ENCODE measurements around the gene KIZ. TPM values are rescaled to one million over a fixed set of nuclear protein-coding genes. Genes with fewer than 3 reads are reported as not detected.

KIZ gene
- total and polyA plus RNA-seq, 2 experiments from 2014 or later: 13.5 to 15.4 TPM

DNA sequence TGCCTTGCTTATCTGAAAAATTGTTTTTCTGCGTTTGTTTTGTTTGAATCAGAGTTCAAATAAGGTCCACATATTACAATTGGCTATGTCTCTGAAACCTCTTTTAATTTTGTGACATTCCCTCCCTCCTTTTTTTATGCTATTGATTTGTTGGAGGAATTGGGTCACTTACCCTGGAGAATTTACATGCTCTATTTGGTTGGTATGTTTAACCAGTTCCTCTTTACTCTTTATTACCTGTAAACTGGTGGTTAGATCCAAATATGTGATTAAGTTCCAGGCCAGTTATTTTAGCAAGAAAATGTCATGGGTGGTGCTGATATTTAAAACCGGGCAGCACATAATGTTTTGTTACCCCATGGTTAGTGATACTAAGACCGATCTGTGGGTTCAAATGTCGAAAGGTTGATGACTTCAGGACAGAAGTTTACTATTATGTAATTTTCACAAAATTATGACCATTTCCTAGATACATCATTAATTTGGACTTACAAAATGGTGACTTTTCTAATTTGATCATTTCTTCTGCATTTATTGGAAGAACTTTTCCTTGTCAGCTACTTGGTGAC lies 77.3 kb downstream of the KIZ start:
- no peaks in the 10 kb centered on the region for H3K9me2 ChIP-seq (replicated peaks; ENCODE audit: insufficient read depth)
- 89% methylated on average over 4 of the region's 4 CpGs for WGBS (ENCODE audit: low lambda C conversion rate, missing lambda C conversion rate)
- H3K4me1 ChIP-seq (ENCODE audit: insufficient read depth): no peaks in the 10 kb centered on the region
- TF ChIP-seq EZH2 (IDR thresholded peaks at IDR 0.05; ENCODE audit: borderline replicate concordance) (no peak), EZH2phosphoT487 (IDR thresholded peaks at IDR 0.05; ENCODE audit: low read depth, severe bottlenecking, unreplicated experiment) (no peak), CTCF (IDR thresholded peaks at IDR 0.05; ENCODE audit: poor library complexity) (no peak)
- H2AFZ ChIP-seq: no peak overlapping the region
- DNase-seq (ENCODE audit: low spot score): no peak
- no peak overlapping the region for H3K4me3 ChIP-seq
- H4K20me1 ChIP-seq (ENCODE audit: insufficient read depth, poor library complexity, severe bottlenecking): no peaks in the 10 kb centered on the region
- no peaks in the 10 kb centered on the region for H3K36me3 ChIP-seq (replicated peaks; ENCODE audit: insufficient read depth, low read depth)
- H3K4me2 ChIP-seq: no peak overlapping the region
- H3K27me3 ChIP-seq: no peaks in the 10 kb centered on the region
- no peaks in the 10 kb centered on the region for H3K79me2 ChIP-seq
- H3K9me3 ChIP-seq (ENCODE audit: low read depth): no peaks in the 10 kb centered on the region
- no peak overlapping the region for H3K27ac ChIP-seq

DNA sequence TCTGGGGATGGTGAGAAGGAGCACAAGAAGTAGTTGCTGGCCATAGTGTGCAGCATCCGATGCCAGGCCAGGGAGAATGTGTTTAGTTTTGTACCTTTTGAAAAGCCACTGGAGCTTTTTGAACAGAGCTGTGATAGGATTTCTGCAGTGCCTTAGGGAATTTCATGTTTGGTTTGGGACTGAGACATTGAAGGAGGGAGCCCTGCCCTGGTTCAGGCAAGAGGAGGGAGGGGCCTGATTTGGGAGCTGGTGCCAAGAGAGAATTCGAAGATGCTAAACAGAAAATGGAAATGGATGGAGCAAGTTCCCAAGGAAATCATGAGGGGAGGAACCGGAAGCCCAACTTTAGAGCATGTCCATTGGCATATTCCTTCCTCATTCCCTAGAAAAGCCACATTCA lies 80.7 kb downstream of the KIZ start:
- Histone ChIP-seq H3K9me2 (replicated peaks; ENCODE audit: insufficient read depth) (no peaks in the 10 kb centered on the region), H3K4me1 (ENCODE audit: insufficient read depth) (no peaks in the 10 kb centered on the region), H3K4me2 (no peak overlapping the region), H3K4me3 (no peak overlapping the region), H2AFZ (no peak overlapping the region), H3K9me3 (ENCODE audit: low read depth) (no peaks in the 10 kb centered on the region), H3K27me3 (no peaks in the 10 kb centered on the region), H4K20me1 (ENCODE audit: insufficient read depth, poor library complexity, severe bottlenecking) (no peaks in the 10 kb centered on the region), H3K36me3 (replicated peaks; ENCODE audit: insufficient read depth, low read depth) (no peaks in the 10 kb centered on the region), H3K27ac (no peak overlapping the region), H3K79me2 (no peaks in the 10 kb centered on the region)
- TF ChIP-seq CTCF (IDR thresholded peaks at IDR 0.05; ENCODE audit: poor library complexity): no peak
- no peak for DNase-seq (ENCODE audit: low spot score)
- 92% methylated on average over 3 of the region's 3 CpGs for WGBS (ENCODE audit: low lambda C conversion rate, missing lambda C conversion rate)

- TF ChIP-seq EZH2 (IDR thresholded peaks at IDR 0.05; ENCODE audit: borderline replicate concordance) (no peak), CTCF (IDR thresholded peaks at IDR 0.05; ENCODE audit: poor library complexity) (no peak), EZH2phosphoT487 (IDR thresholded peaks at IDR 0.05; ENCODE audit: low read depth, severe bottlenecking, unreplicated experiment) (no peak)
- Histone ChIP-seq H3K79me2 (no peaks in the 10 kb centered on the region), H3K4me3 (no peak overlapping the region), H3K9me3 (ENCODE audit: low read depth) (no peaks in the 10 kb centered on the region), H3K4me1 (ENCODE audit: insufficient read depth) (no peaks in the 10 kb centered on the region), H2AFZ (no peak overlapping the region), H3K27ac (no peak overlapping the region), H3K27me3 (no peaks in the 10 kb centered on the region), H3K4me2 (no peak overlapping the region), H3K36me3 (replicated peaks; ENCODE audit: insufficient read depth, low read depth) (no peaks in the 10 kb centered on the region), H3K9me2 (replicated peaks; ENCODE audit: insufficient read depth) (no peaks in the 10 kb centered on the region), H4K20me1 (ENCODE audit: insufficient read depth, poor library complexity, severe bottlenecking) (no peaks in the 10 kb centered on the region)
- DNase-seq (ENCODE audit: low spot score): no peak
- WGBS (ENCODE audit: low lambda C conversion rate, missing lambda C conversion rate): 16% methylated on average over 3 of the region's 3 CpGs
Measured at GRCh38 chr20:21208999-21209398, 83.1 kb downstream of the KIZ start.

DNA sequence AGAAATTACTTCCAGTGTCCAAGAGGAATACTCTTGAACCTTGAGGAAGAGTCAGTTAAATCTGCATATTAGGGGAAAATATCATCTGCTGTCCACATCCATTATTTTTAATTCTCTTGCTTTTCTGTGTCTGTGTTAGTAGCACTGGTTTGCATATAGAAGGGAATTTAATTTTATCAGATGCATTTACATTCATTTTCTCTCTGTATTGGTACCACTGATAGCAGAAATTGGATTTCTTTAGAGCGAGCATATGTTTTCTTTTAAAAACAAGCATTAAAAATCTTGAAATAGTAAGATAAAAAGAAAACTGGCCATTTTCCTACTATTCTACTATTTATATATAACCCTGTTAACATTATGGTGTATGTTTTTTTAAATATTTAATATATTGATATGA lies 83.8 kb downstream of the KIZ start:
- H3K79me2 ChIP-seq: no peaks in the 10 kb centered on the region
- no peaks in the 10 kb centered on the region for H3K9me2 ChIP-seq (replicated peaks; ENCODE audit: insufficient read depth)
- no peak overlapping the region for H3K4me3 ChIP-seq
- H4K20me1 ChIP-seq (ENCODE audit: insufficient read depth, poor library complexity, severe bottlenecking): no peaks in the 10 kb centered on the region
- H2AFZ ChIP-seq: no peak overlapping the region
- no peak overlapping the region for H3K4me2 ChIP-seq
- WGBS (ENCODE audit: low lambda C conversion rate, missing lambda C conversion rate): 96% methylated on average over 1 of the region's 1 CpG
- DNase-seq (ENCODE audit: low spot score): no peak
- H3K27me3 ChIP-seq: no peaks in the 10 kb centered on the region
- no peak overlapping the region for H3K27ac ChIP-seq
- H3K9me3 ChIP-seq (ENCODE audit: low read depth): no peaks in the 10 kb centered on the region
- H3K36me3 ChIP-seq (replicated peaks; ENCODE audit: insufficient read depth, low read depth): no peaks in the 10 kb centered on the region
- no peak for TF ChIP-seq EZH2 (IDR thresholded peaks at IDR 0.05; ENCODE audit: borderline replicate concordance)
- no peak for TF ChIP-seq CTCF (IDR thresholded peaks at IDR 0.05; ENCODE audit: poor library complexity)
- TF ChIP-seq EZH2phosphoT487 (IDR thresholded peaks at IDR 0.05; ENCODE audit: low read depth, severe bottlenecking, unreplicated experiment): no peak
- H3K4me1 ChIP-seq (ENCODE audit: insufficient read depth): no peaks in the 10 kb centered on the region
